Measurements from ENCODE around the gene MYH11. TPM values are rescaled to one million over a fixed set of nuclear protein-coding genes. Genes with fewer than 3 reads are reported as not detected.
"Not testable (repeated sequence)": the region's sequence is repeated elsewhere in the genome, so short reads cannot be mapped to it uniquely, and the experiment has no call there.

Gene MYH11
- total RNA-seq, 1 donor from 2014 or later, result not detected

DNA sequence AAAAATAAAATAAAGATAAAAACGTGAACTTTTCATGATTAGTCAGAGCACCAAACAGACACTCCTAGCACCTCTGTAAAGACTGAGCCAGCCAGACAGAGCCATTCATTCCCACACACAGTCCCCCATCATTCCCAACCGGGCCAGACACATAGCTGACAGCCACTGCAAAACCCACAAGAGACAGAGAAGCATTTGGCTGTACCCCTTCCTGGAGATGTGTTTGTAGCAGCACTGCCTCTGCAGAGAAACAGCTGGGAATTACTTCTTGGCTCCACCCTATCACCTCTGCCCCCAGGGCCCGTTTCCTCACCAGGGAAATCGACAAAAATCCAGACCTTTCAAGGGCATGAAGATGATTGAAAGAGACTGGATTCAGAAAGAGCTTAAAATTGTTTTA is 46.4 kb downstream of the MYH11 start:
- H3K9me3 Mint-ChIP-seq, result peaks cover 2% of the 10 kb centered on the region
- H3K4me1 Mint-ChIP-seq (ENCODE audit: low read depth), result no peaks in the 10 kb centered on the region
- peaks cover 8% of the 10 kb centered on the region for H3K27me3 Mint-ChIP-seq (ENCODE audit: insufficient read depth)
- DNase-seq (ENCODE audit: low spot score), result no peak
- no peak overlapping the region for H3K4me3 Mint-ChIP-seq
- no peak overlapping the region for H3K27ac Mint-ChIP-seq
- H3K36me3 Mint-ChIP-seq (ENCODE audit: low read depth), result no peaks in the 10 kb centered on the region
- intact Hi-C loops (cut with micrococcal nuclease), result no loop called here

DNA sequence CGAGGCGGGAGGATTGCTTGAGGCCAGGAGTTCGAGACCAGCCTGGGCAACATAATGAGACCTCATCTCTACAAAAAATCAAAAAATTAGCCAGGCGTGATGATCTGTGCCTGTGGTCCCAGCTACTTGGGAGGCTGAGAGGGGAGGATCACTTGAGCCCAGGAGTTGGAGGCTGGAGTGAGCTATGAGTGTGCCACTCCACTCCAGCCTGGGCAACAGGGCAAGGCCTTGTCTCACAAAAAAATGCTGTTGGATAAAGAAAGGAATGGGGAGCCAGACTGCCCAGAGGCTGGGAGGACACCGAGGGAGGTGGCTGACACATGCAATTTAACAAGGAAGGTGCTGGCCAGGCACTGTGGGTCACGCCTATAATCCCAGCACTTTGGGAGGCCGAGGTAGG is 47.5 kb downstream of the MYH11 start:
- H3K36me3 Mint-ChIP-seq (ENCODE audit: low read depth); H3K4me1 Mint-ChIP-seq (ENCODE audit: low read depth); DNase-seq (ENCODE audit: low spot score); H3K27me3 Mint-ChIP-seq (ENCODE audit: insufficient read depth); intact Hi-C loops (cut with micrococcal nuclease); H3K4me3 Mint-ChIP-seq; H3K27ac Mint-ChIP-seq; H3K9me3 Mint-ChIP-seq: not testable (repeated sequence)

DNA sequence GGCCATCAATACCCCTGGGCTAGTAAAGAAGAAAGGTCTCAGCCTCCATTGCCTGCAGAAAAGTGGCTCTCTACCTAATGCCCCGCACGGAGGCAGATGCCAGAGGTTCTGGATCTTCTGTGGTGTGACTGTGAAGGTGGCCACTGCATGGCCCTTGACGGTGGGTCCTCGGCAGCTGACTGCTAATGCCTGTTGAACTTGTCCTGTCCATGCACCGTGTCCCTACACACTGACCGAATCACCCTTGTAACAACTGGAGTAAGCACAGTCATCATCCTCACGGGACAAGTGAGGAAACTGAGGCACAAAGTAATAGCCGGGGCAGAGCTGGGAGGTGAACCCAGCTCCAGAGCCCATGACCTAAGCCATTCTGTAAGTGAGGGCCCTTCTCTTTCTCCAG is 48.8 kb downstream of the MYH11 start:
- Mint-ChIP-seq H3K36me3 (ENCODE audit: low read depth) (no peaks in the 10 kb centered on the region), H3K4me1 (ENCODE audit: low read depth) (no peaks in the 10 kb centered on the region), H3K9me3 (no peaks in the 10 kb centered on the region), H3K4me3 (no peak overlapping the region), H3K27me3 (ENCODE audit: insufficient read depth) (peaks cover 11% of the 10 kb centered on the region), H3K27ac (no peak overlapping the region)
- no peak for DNase-seq (ENCODE audit: low spot score)
- intact Hi-C loops (cut with micrococcal nuclease), result no loop called here

DNA sequence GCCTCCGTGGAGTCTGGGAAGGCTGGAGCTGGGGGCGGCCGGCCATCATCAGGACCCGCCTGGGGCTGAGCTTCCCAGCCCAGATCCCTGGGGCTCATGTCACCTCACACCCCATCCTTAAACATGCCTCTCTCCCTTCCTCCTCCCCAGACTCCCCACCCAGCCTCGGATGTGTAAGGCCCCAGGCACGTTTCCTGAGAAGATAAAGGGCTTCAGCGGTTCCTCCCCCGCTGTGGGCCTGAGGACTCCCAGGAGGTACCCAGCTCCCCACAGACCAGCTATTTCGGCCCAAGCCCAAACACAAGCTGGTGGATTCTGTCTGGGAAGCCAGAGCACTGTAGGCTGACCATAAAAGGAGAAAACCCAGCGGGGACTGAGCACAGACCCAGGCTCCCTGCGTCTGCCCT is 49.2 kb downstream of the MYH11 start:
- H3K27me3 Mint-ChIP-seq (ENCODE audit: insufficient read depth), result peaks cover 11% of the 10 kb centered on the region
- H3K9me3 Mint-ChIP-seq, result no peaks in the 10 kb centered on the region
- no peaks in the 10 kb centered on the region for H3K36me3 Mint-ChIP-seq (ENCODE audit: low read depth)
- no peaks in the 10 kb centered on the region for H3K4me1 Mint-ChIP-seq (ENCODE audit: low read depth)
- intact Hi-C loops (cut with micrococcal nuclease), result no loop called here
- H3K4me3 Mint-ChIP-seq, result no peak overlapping the region
- no peak for DNase-seq (ENCODE audit: low spot score)
- H3K27ac Mint-ChIP-seq, result no peak overlapping the region

DNA sequence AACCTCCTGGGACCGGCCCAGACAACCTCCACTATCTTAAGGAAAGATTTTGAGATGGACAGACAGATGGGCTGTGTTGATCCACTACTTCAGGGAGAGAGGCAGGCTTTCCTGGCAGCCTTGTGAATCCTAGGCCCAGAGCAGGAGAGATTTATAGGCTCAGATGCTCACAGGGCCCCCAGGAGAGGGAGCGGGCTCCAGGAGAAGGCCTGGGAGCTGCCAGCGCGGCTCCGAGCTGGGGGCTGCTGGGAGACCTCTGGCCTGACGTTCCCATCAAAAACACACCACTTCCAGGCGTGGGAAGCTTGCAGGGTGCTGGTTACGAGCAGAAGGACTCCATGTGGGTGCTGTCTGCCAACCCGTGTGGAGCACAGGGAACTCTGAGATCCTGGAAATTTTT is 53.2 kb downstream of the MYH11 start:
- H3K27me3 Mint-ChIP-seq (ENCODE audit: insufficient read depth), result peaks cover 10% of the 10 kb centered on the region
- H3K4me3 Mint-ChIP-seq, result no peak overlapping the region
- no peaks in the 10 kb centered on the region for H3K4me1 Mint-ChIP-seq (ENCODE audit: low read depth)
- H3K9me3 Mint-ChIP-seq, result no peaks in the 10 kb centered on the region
- DNase-seq (ENCODE audit: low spot score), result no peak
- H3K36me3 Mint-ChIP-seq (ENCODE audit: low read depth), result no peaks in the 10 kb centered on the region
- intact Hi-C loops (cut with micrococcal nuclease), result no loop called here
- H3K27ac Mint-ChIP-seq, result no peak overlapping the region

DNA sequence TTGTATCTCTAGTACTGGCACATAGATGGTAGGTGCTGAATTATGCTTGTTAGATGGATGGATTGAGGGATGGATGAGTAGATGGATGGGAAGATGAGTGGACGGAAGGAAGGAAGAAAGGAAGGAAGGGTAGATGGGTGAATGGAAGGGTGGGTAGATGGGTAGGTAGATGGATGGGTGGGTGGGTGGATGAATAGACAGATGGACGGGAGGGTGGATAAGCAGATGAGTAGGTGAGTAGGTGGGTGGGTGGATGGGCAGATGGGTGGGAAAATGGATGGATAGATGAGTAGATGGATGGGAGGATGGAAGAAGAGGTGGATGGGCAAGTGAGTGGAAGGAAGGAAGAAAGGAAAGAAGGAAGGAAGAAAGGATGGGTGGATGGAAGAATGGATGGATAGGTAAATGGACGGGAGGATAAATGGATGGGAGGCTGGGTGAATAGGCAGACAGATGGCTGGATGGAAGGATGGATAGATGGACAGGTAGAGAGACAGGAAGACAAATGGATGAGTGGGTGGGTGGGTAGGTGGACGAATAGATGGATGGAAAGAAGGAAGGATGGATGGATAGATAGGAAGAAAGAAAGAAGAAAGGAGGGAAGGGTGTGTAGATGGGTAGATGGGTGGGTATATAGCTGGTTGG is 56.9 kb downstream of the MYH11 start:
- no peak overlapping the region for H3K4me3 Mint-ChIP-seq

DNA sequence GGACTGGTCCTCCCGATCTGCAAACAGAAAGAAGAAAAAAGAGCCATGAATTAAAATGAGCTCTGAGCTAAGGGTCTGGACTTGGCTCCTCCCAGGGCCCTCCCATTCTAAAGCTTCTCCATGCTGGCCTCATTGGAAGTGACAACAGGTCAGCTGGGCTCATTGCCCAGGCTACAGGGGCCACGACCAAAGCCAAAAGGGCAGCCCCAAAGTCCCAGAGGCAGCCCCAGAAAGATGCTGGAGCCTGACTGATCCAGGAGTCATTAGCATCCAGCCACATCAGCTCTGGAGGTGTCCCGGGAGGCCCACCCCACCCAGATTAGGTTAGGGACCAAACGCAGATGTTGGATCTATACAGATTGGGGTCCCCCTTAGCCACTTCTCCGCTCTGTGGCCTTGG is 58.2 kb downstream of the MYH11 start:
- Mint-ChIP-seq H3K27ac (no peak overlapping the region), H3K9me3 (peaks cover 20% of the 10 kb centered on the region), H3K36me3 (ENCODE audit: low read depth) (no peaks in the 10 kb centered on the region), H3K4me1 (ENCODE audit: low read depth) (no peaks in the 10 kb centered on the region), H3K27me3 (ENCODE audit: insufficient read depth) (peaks cover 6% of the 10 kb centered on the region), H3K4me3 (no peak overlapping the region)
- DNase-seq (ENCODE audit: low spot score), result no peak
- intact Hi-C loops (cut with micrococcal nuclease), result no loop called here

More for the DNA sequence above, 56.9 kb downstream of the MYH11 start:
- H3K4me1 Mint-ChIP-seq (ENCODE audit: low read depth), result no peaks in the 10 kb centered on the region
- no peak for DNase-seq (ENCODE audit: low spot score)
- peaks cover 20% of the 10 kb centered on the region for H3K9me3 Mint-ChIP-seq
- H3K27me3 Mint-ChIP-seq (ENCODE audit: insufficient read depth), result peaks cover 8% of the 10 kb centered on the region
- H3K36me3 Mint-ChIP-seq (ENCODE audit: low read depth), result no peaks in the 10 kb centered on the region
- no peak overlapping the region for H3K27ac Mint-ChIP-seq
- intact Hi-C loops (cut with micrococcal nuclease), result no loop called here

DNA sequence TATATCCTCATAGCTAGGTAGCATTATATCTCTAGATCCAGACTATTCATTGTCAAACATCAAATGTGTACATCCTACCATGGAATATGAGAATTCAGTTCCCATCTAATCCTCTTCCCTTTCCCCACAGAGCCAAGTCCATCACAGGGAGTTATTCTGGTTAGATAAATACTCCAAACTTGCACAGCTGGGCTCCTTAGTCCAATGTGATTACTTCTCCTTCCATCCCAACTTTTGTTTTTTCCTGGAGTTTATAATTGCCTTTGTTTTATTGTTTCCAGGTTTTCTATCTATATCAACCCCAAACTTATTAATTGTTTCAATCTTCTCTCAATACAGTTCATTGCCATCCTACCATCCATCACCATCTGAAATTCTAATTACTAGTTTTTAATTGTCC is 59.9 kb downstream of the MYH11 start:
- peaks cover 20% of the 10 kb centered on the region for H3K9me3 Mint-ChIP-seq
- no peak for DNase-seq (ENCODE audit: low spot score)
- intact Hi-C loops (cut with micrococcal nuclease), result no loop called here
- H3K4me3 Mint-ChIP-seq, result no peak overlapping the region
- H3K36me3 Mint-ChIP-seq (ENCODE audit: low read depth), result no peaks in the 10 kb centered on the region
- H3K4me1 Mint-ChIP-seq (ENCODE audit: low read depth), result no peaks in the 10 kb centered on the region
- peaks cover 6% of the 10 kb centered on the region for H3K27me3 Mint-ChIP-seq (ENCODE audit: insufficient read depth)
- H3K27ac Mint-ChIP-seq, result no peak overlapping the region

DNA sequence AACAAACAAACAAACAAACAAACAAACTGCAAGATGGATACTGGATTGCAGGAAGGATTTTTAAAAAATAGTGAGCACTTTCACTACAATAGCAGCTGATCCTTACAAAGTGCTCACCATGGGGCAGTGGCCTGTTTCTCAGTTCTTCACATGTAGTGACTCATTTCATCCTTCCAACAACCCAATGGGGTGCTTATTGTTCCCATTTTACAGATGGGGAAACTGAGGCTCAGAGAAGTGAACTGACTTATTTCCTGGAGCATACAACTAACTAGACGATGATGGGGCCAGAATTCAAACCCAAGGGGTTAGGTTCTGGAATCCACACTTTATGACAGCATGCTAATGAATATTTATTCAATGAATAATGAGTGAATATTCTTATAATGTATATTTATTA is 61.2 kb downstream of the MYH11 start:
- intact Hi-C loops (cut with micrococcal nuclease), result no loop called here
- Mint-ChIP-seq H3K4me1 (ENCODE audit: low read depth) (no peaks in the 10 kb centered on the region), H3K27ac (no peak overlapping the region), H3K9me3 (peaks cover 20% of the 10 kb centered on the region), H3K4me3 (no peak overlapping the region), H3K27me3 (ENCODE audit: insufficient read depth) (peaks cover 4% of the 10 kb centered on the region), H3K36me3 (ENCODE audit: low read depth) (no peaks in the 10 kb centered on the region)
- DNase-seq (ENCODE audit: low spot score), result no peak

DNA sequence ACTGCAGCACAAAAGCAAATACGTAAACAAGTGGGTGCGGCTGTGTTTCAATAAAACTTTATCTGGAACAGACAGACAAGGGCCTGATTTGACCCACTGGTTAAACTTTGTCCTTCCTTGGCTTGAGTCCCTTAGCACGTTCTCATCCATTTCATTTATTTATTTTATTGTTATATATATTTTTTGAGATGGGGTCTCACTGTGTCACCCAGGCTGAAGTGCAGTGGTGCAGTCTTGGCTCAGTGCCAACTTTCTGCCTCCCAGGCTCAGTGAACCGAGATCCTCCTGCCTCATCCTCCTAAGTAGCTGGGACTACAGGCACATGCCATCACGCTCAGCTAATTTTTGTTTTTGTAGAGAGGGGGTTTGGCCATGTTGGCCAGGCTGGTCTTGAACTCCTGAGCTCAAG is 64.3 kb downstream of the MYH11 start:
- DNase-seq (ENCODE audit: low spot score), result no peak
- H3K27me3 Mint-ChIP-seq (ENCODE audit: insufficient read depth), result no peaks in the 10 kb centered on the region
- H3K36me3 Mint-ChIP-seq (ENCODE audit: low read depth), result no peaks in the 10 kb centered on the region
- no peaks in the 10 kb centered on the region for H3K4me1 Mint-ChIP-seq (ENCODE audit: low read depth)
- no peak overlapping the region for H3K27ac Mint-ChIP-seq
- intact Hi-C loops (cut with micrococcal nuclease), result no loop called here
- H3K9me3 Mint-ChIP-seq, result peaks cover 13% of the 10 kb centered on the region
- H3K4me3 Mint-ChIP-seq, result no peak overlapping the region

DNA sequence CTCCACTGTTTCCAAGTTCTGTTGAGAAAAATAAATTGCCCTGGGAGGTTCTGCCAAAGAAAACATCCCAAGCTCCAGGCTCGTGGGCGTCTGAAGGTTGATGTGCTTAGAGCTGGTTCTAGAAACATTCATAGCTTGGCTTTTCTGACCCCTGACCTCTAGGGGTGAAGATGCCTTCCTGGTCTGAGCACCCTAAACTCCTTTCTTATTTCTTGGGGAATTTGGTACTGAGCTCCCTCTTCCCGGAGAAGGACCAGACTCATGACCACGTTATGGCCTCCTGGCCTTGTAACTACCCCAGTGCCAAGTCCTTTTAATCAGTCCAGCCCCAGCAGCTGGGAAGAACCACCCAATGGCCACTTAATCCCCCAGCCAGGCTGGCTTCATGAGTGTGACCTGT is 66.4 kb downstream of the MYH11 start:
- H3K9me3 Mint-ChIP-seq, result no peaks in the 10 kb centered on the region
- H3K27ac Mint-ChIP-seq, result no peak overlapping the region
- no peaks in the 10 kb centered on the region for H3K27me3 Mint-ChIP-seq (ENCODE audit: insufficient read depth)
- H3K4me3 Mint-ChIP-seq, result no peak overlapping the region
- intact Hi-C loops (cut with micrococcal nuclease), result no loop called here
- DNase-seq (ENCODE audit: low spot score), result no peak
- H3K36me3 Mint-ChIP-seq (ENCODE audit: low read depth), result no peaks in the 10 kb centered on the region
- H3K4me1 Mint-ChIP-seq (ENCODE audit: low read depth), result no peaks in the 10 kb centered on the region

DNA sequence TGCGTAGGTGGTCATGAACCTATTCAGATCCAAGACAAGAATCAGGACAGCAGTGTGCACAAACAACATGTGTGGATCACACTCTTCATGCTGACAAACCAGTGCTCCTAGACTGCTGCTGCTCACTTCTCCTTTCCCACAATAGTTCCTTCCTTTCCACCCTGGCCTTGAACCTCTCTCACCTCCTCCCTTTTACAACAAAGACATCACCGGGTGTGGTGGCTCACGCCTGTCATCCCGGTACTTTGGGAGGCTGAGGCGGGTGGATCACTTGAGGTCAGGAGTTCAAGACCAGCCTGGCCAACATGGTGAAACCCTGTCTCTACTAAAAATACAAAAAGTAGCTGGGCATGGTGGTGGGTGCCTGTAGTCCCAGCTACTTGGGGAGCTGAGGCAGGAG is 67.0 kb downstream of the MYH11 start:
- H3K4me1 Mint-ChIP-seq (ENCODE audit: low read depth); H3K9me3 Mint-ChIP-seq; H3K27ac Mint-ChIP-seq; H3K27me3 Mint-ChIP-seq (ENCODE audit: insufficient read depth); H3K36me3 Mint-ChIP-seq (ENCODE audit: low read depth); intact Hi-C loops (cut with micrococcal nuclease); DNase-seq (ENCODE audit: low spot score); H3K4me3 Mint-ChIP-seq: not testable (repeated sequence)

DNA sequence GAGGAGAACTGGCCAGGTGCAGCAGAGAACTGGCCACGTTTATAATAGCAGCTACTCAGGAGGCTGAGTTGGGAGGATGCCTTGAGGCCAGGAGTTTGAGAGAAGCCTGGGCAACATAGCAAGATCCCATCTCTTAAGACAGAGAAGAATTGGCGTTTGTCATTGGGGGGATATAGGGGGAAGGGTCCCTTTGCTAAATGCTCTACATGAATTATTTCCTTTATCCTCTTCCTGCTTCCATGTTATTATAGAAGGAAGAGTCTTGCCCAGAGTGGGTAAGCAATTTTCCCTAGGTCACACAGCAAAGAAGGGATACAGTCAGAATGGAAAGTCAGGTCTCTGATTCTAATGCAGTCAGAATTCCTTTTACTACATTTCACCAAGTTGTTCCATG is 68.0 kb downstream of the MYH11 start:
- H3K4me3 Mint-ChIP-seq, result no peak overlapping the region
- intact Hi-C loops (cut with micrococcal nuclease), result no loop called here
- H3K27ac Mint-ChIP-seq, result no peak overlapping the region
- H3K27me3 Mint-ChIP-seq (ENCODE audit: insufficient read depth), result no peaks in the 10 kb centered on the region
- no peaks in the 10 kb centered on the region for H3K9me3 Mint-ChIP-seq
- H3K4me1 Mint-ChIP-seq (ENCODE audit: low read depth), result no peaks in the 10 kb centered on the region
- DNase-seq (ENCODE audit: low spot score), result no peak
- no peaks in the 10 kb centered on the region for H3K36me3 Mint-ChIP-seq (ENCODE audit: low read depth)

DNA sequence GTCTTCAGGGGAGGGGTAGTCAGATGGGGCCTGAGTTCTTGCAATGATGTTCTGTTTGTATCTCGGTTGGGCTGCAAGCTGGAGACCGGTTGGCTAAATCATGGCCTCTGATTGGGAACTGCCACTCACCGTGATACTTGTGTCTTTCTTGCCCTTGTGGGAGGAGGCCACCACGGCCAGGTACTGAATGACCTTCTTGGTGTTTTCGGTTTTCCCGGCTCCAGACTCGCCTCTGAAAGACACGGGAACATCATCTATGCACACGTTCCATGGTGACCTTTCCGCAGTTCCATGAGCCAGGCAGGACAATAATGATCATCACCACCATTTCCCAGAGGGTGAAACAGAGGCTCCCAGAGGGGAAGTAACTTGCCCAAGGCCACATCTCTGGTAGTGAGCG is 70.3 kb downstream of the MYH11 start:
- no peak for DNase-seq (ENCODE audit: low spot score)
- H3K9me3 Mint-ChIP-seq, result no peaks in the 10 kb centered on the region

More for the DNA sequence above, 70.3 kb downstream of the MYH11 start:
- intact Hi-C loops (cut with micrococcal nuclease), result no loop called here
- Mint-ChIP-seq H3K27ac (no peak overlapping the region), H3K4me3 (no peak overlapping the region), H3K4me1 (ENCODE audit: low read depth) (no peaks in the 10 kb centered on the region), H3K36me3 (ENCODE audit: low read depth) (no peaks in the 10 kb centered on the region), H3K27me3 (ENCODE audit: insufficient read depth) (peaks cover 2% of the 10 kb centered on the region)
